HG03196 (cell line): ENCODE data around the gene KLHL8.
"Not testable (repeated sequence)": the region's sequence is repeated elsewhere in the genome, so short reads cannot be mapped to it uniquely, and the experiment has no call there.

Experiments
- ATAC-seq: cut with Tn5 transposase; IDR thresholded peaks from one replicate; pipeline ENCODE4 v1.9.1; 2021; ENCODE audit not compliant: unreplicated experiment

Gene KLHL8

DNA sequence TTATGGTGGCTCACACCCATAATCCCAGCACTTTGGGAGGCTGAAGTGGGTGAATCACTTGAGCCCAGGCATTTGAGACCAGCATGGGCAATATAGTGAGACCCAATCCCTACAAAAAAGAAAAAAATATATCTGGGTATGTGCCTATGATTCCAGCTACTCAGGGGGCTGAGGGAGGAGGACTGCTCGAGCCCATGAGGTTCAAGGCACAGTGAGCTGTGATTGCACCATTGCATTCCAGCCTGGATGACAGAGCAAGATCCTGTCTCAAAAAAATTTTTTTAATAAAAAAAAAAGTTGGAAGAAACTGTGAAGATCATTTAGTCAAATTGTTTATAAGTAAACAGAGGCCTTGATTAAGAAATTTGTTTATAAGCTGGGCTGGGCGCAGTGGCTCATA is 39.7 kb downstream of the KLHL8 start:
- no peak for ATAC-seq

- ATAC-seq, result no peak
Measured at GRCh38 chr4:87179751-87180150, 40.7 kb downstream of the KLHL8 start.

- no peak for ATAC-seq
Measured at GRCh38 chr4:87174672-87175071, 45.7 kb downstream of the KLHL8 start.

- no peak for ATAC-seq
Measured at GRCh38 chr4:87171944-87172343, 48.5 kb downstream of the KLHL8 start.

DNA sequence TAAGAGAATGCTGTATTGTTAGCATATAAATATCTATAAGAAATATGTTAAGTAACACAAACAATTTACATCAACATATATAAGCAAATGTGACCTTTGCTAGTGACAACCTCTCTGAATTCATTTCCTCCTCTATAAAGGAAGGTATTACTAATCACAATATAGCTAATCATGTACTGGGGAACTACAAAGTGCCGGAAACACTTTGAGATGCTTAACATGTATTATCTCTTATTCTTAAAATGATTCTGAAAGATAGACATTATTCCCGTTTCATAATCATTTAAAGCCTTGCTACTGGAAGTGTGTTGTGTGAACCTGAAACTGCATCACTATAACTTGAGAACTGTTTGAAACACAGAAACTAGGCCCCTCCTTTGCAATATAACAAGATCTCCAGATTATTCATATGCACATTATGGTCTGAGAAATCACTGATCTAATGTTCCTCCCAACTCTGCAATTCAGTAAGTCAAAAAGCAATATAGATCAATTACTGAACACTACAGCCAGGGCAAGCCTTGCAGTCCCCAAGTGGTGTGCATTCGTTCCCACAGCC is 54.0 kb downstream of the KLHL8 start:
- ATAC-seq, result no peak

DNA sequence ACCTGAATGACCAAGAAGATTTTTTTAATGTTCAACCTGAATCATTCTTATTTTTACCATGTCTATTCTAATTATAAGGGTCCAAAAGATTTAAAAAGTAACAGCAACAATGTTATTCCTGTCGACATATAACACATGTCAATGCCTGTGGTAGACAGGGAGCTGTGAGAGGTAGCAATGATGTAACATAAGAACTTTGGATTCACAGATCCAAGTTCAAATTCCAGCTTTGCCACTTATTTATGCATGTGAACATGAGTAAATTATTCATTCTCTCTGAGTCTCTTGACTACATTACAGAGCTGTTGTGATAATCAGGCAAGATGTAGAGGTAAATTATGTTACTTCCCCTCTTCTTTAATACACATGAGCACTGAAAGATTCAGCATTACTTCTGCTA is 54.5 kb downstream of the KLHL8 start:
- no peak for ATAC-seq

- no peak for ATAC-seq
Measured at GRCh38 chr4:87153078-87153870, 67.1 kb downstream of the KLHL8 start.

DNA sequence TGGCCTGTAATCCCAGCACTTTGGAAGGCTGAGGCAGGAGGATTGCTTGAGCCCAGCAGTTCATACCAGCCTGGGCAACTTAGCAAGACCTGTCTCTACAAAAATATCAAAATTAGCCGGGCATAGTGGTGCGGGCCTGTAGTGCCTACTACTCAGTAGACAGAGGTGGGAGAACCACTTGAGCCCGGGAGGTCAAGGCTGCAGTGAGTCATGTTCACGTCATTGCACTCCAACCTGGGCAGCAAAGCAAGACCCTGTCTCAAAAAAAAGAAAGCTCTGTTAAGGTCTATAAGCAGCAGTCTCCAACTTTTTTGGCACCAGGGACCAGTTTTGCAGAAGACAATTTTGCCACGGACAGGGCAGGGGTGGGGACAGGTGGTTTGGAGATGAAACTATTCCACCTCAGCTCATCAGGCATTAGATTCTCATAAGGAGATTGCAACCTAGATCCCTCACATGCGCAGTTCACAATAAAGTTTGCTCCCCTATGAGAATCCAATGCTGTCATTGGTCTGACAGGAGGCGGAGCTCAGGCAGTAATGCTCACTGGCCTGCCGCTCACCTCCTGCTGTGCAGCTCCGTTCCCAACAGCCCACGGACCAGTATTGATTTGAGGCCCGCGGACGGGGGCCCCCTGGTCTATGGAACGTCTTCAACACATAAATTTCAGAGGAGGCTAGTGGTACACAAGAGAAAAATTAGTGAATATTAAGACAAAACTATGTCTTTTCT is 67.9 kb downstream of the KLHL8 start:
- no peak for ATAC-seq

- ATAC-seq, result no peak
Measured at GRCh38 chr4:87151730-87152129, 68.7 kb downstream of the KLHL8 start.

GRCh38 chr4:87150498-87151261 is 69.7 kb downstream of the KLHL8 start:
- peak; percentile 67 for ATAC-seq

GRCh38 chr4:87147116-87147515 is 73.3 kb downstream of the KLHL8 start:
- no peak for ATAC-seq

DNA sequence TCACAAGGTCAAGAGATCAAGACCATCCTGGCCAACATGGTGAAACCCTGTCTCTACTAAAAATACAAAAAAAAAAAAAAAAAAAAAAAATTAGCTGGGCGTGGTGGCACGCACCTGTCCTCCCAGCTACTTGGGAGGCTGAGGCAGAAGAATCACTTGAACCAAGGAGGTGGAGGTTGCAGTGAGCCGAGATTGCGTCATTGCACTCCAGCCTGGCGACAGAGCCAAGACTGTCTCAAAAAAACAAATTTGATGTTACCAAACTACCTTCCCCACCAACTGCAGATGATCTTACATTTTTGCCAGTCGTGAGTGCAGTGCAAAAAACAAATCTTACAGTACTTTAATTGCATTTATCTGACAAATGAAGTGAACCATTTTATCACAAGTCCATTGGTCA is 74.5 kb downstream of the KLHL8 start:
- not testable (repeated sequence) for ATAC-seq

DNA sequence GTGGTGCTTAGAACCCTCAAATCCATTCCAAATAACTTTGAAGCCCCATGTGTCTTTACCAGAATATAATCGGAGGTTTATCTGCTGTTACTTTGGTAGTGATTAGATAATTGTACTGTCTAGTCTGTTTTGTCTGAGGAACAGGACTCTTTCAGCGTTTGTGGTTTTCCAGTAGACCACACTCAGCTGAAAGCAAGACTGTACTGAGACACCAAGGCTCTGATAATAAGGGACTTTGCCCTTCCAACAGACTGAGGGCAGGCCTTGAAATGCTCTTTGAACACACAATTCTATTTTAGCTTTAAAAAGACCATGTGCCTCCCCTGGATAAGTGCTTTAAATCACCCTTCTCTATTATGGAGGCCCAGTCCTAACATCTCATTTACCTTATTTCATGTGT is 76.1 kb downstream of the KLHL8 start:
- no peak for ATAC-seq

GRCh38 chr4:87141428-87141827 is 79.0 kb downstream of the KLHL8 start:
- no peak for ATAC-seq

GRCh38 chr4:87134122-87134521 is 86.3 kb downstream of the KLHL8 start:
- no peak for ATAC-seq

- ATAC-seq, result no peak
Measured at GRCh38 chr4:87133183-87133582, 87.2 kb downstream of the KLHL8 start.

DNA sequence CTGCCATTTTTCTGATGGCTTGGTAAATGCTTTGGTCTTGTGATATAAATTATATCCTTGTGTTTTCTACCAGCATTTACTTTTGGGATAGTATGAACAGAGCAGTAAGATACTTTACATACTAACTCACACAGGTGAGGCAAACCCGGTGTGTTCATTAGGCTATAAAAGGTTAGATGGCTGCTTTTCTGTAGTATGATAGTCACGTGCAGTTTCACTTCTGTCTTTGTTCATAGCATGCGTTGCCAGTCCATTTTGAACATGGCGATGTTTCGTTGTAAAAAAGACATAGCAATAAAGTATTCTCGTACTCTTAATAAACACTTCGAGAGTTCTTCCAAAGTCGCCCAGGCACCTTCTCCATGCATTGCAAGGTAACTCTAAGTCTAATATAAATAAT is 88.4 kb downstream of the KLHL8 start:
- no peak for ATAC-seq

- no peak for ATAC-seq
Measured at GRCh38 chr4:87130985-87131703, 89.3 kb downstream of the KLHL8 start.

DNA sequence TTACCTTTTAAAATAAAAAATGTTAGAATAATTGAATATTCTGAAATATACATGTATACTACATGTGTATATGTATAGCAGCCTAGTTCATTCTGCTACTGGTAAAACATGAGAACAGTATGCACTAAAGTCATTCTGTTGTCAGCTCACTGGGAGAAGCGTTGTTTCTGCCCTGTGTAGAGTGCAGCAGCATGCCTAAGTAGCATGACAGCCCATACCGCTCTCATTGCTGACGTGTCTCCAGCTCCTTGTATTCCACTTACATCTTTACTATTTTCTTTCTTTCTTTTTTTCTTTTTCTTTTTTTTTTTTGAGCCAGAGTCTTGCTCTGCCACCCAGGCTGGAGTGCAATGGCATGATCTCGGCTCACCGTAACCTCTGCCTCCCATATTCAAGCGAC is 90.7 kb downstream of the KLHL8 start:
- no peak for ATAC-seq

DNA sequence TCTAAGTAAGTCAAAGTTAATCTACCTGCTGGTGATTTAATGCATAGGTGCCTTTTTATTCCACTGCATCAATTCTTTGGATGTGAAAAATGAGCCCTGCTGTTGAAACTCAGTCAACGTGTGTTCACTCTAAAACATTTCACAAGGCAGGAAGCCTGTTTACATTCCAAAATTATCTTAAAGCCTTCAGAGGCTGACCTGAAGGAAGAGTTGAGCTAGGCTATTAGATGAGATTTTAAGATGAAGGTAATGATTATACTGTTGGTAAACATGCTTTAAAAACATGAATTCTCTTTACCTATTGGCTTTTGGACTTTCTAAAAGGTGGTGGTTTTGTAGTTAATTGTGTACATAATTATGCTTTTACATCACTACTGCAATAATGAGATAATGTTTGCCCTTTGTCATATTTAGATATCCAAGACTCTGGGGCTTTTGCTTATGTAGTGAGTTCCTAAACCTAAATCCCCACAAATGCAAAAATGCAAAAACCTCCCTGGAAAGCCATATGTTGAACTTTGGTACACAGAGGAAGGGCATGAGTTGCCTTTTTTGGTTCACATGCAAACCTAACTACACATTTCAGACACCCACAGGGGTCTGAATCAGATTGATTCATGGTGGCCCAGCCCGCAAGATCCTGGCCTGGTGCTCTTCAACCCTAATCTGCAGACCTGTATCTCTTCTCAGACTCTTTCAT is 92.3 kb downstream of the KLHL8 start:
- ATAC-seq, result no peak
